HCT116 (cell line): ENCODE data around the gene SLC6A6. TPM values are rescaled to one million over a fixed set of nuclear protein-coding genes. Genes with fewer than 3 reads are reported as not detected.

Experiments used
- ATAC-seq: fragments of 200-7000 bp; cut with Tn5 transposase; 2 replicates; pipeline ENCODE4 v1.9.1; 2020; ENCODE audit warnings: mild to moderate bottlenecking, moderate library complexity
- BruUV-seq: library from RNA; stranded (reverse); fragments of 400-500 nt; replicated peaks from 2 replicates; lab custom pipeline; 2021; lab: Mats Ljungman, UMichigan
- CTCF ChIA-PET: fragments of 300-600 bp; sonication (Branson Sonifier 250); formaldehyde crosslinking; loops from one replicate; lab custom pipeline; 2021; ENCODE audit warnings: antibody characterized with exemption; lab: Charles Lee
- POLR2A ChIA-PET: fragments of 300-600, 350-600 bp; sonication (Branson Sonifier 250); formaldehyde crosslinking; loops from one replicate; lab custom pipeline; 2021; ENCODE audit warnings: antibody characterized with exemption; lab: Charles Lee
- RAD21 ChIA-PET, 2 experiments: fragments of 300-600 bp; sonication (Branson Sonifier 250); formaldehyde crosslinking; loops; one replicate each; lab custom pipeline; 2023; ENCODE audit warnings: low total read pairs in 2 of 2; ENCODE audit not compliant: uncharacterized antibody in 2 of 2, unreplicated experiment in 2 of 2, low non-redundant PET in 1 of 2; lab: Charles Lee
- DNase-seq: peaks from one replicate; pipeline ENCODE4 v3.0.0-alpha.2; 2010; ENCODE audit warnings: low read depth, low spot score
- H2AFZ ChIP-seq: fragments of 200-600 bp; shearing (Covaris generic), sonication (generic); 2 replicates; pipeline ENCODE4 v1.6.1; 2017; ENCODE audit warnings: low read depth, mixed run types, mixed read lengths, antibody characterized with exemption, low read length; ENCODE audit not compliant: poor library complexity, severe bottlenecking
- H3K27ac ChIP-seq: 2 replicates; pipeline ENCODE4 v1.5.1; 2012; ENCODE audit warnings: low read depth, low read length
- H3K27me3 ChIP-seq: fragments of 200-600 bp; sonication (generic); 2 replicates; pipeline ENCODE4 v1.6.1; 2016; ENCODE audit warnings: mixed run types, low read length, mixed read lengths; ENCODE audit not compliant: insufficient read depth
- H3K36me3 ChIP-seq, 2 experiments: fragments of 200-500 bp in 1 of 2; fragments of 200-600 bp in 1 of 2; sonication (Bioruptor generic) in 1 of 2; sonication (generic) in 1 of 2; 2 replicates each; pipeline versions ENCODE4 v1.5.1 to v1.6.1; 2014 to 2016; ENCODE audit warnings: low read length in 2 of 2, inconsistent platforms in 1 of 2, mixed read lengths in 1 of 2, mixed run types in 1 of 2; ENCODE audit not compliant: insufficient read depth in 2 of 2, control insufficient read depth in 1 of 2
- H3K4me1 ChIP-seq, 2 experiments: fragments of 200-600 bp in 1 of 2; sonication (generic) in 1 of 2; 2 replicates each; pipeline versions ENCODE4 v1.5.1 to v1.6.1; 2012 to 2017; ENCODE audit warnings: low read length in 2 of 2, inconsistent platforms in 1 of 2, mild to moderate bottlenecking in 1 of 2, mixed read lengths in 1 of 2, mixed run types in 1 of 2, moderate library complexity in 1 of 2; ENCODE audit not compliant: insufficient read depth in 2 of 2, control insufficient read depth in 1 of 2
- H3K4me2 ChIP-seq: fragments of 200-600 bp; sonication (generic); 2 replicates; pipeline ENCODE4 v1.6.1; 2017; ENCODE audit warnings: mixed run types, low read length, mixed read lengths
- H3K4me3 ChIP-seq, 2 experiments: fragments of 200-600 bp in 1 of 2; sonication (generic) in 1 of 2; replicated peaks in 1 of 2; 2 replicates each; pipeline ENCODE4 v1.5.1; 2011 to 2016; ENCODE audit warnings: low read length in 2 of 2, control low read depth in 1 of 2, low read depth in 1 of 2, mild to moderate bottlenecking in 1 of 2, mixed read lengths in 1 of 2, mixed run types in 1 of 2
- H3K79me2 ChIP-seq: fragments of 200-600 bp; sonication (generic); 2 replicates; pipeline ENCODE4 v1.6.1; 2017; ENCODE audit warnings: mild to moderate bottlenecking, mixed run types, low read length, moderate library complexity, mixed read lengths; ENCODE audit not compliant: insufficient read depth
- H3K9ac ChIP-seq: fragments of 200-600 bp; sonication (generic); 2 replicates; pipeline ENCODE4 v1.6.1; 2016; ENCODE audit warnings: low read length, mixed read lengths
- H3K9me2 ChIP-seq: fragments of 200-600 bp; sonication (generic), shearing (Covaris generic); 2 replicates; pipeline ENCODE4 v1.6.1; 2017; ENCODE audit warnings: mixed run types, mild to moderate bottlenecking, moderate library complexity; ENCODE audit not compliant: insufficient read depth
- H3K9me3 ChIP-seq, 2 experiments: fragments of 200-500 bp in 1 of 2; fragments of 200-600 bp in 1 of 2; sonication (Bioruptor generic) in 1 of 2; sonication (generic) in 1 of 2; 2 replicates each; pipeline ENCODE4 v1.6.1; 2014 to 2017; ENCODE audit warnings: low read length in 2 of 2, mixed read lengths in 2 of 2, inconsistent platforms in 1 of 2, low read depth in 1 of 2, mild to moderate bottlenecking in 1 of 2, mixed run types in 1 of 2, moderate library complexity in 1 of 2; ENCODE audit not compliant: control insufficient read depth in 1 of 2, insufficient read depth in 1 of 2
- H4K20me1 ChIP-seq: fragments of 200-600 bp; sonication (generic), shearing (Covaris generic); 2 replicates; pipeline ENCODE4 v1.6.1; 2017; ENCODE audit warnings: mixed run types, mild to moderate bottlenecking, moderate library complexity; ENCODE audit not compliant: insufficient read depth
- ELF1 ChIP-seq: IDR thresholded peaks from 2 replicates; pipeline ENCODE4 v1.6.1; 2012; ENCODE audit warnings: low read depth, borderline replicate concordance
- EZH2 ChIP-seq: fragments of 200-600 bp; sonication (generic); IDR thresholded peaks from 2 replicates; pipeline ENCODE4 v1.6.1; 2017; ENCODE audit warnings: antibody characterized with exemption, mixed run types
- EZH2phosphoT487 ChIP-seq: fragments of 200-600 bp; IDR thresholded peaks from 2 replicates; pipeline ENCODE4 v1.6.1; 2018; ENCODE audit warnings: antibody characterized with exemption, borderline replicate concordance
- FOSL1 ChIP-seq: IDR thresholded peaks from 2 replicates; pipeline ENCODE4 v1.6.1; 2012; ENCODE audit warnings: low read depth
- POLR2AphosphoS5 ChIP-seq: IDR thresholded peaks from 2 replicates; pipeline ENCODE4 v1.6.1; 2011; ENCODE audit warnings: mild to moderate bottlenecking, low read depth, low read length, moderate library complexity
- SIN3A ChIP-seq: IDR thresholded peaks from 2 replicates; pipeline ENCODE4 v1.6.1; 2012; ENCODE audit warnings: low read depth
- SRF ChIP-seq: IDR thresholded peaks from 2 replicates; pipeline ENCODE4 v1.6.1; 2012; ENCODE audit warnings: low read depth
- YY1 ChIP-seq: IDR thresholded peaks from 2 replicates; pipeline ENCODE4 v1.6.1; 2011; ENCODE audit warnings: low read length, low read depth, moderate library complexity, mild to moderate bottlenecking; ENCODE audit not compliant: insufficient replicate concordance; ENCODE audit errors: extremely low read depth
- ZFX ChIP-seq: fragments of 450-650 bp; IDR thresholded peaks from 2 replicates; pipeline ENCODE4 v1.6.1; 2017
- intact Hi-C: fragments of 100-400 bp; cut with micrococcal nuclease; formaldehyde crosslinking; loops from 2 replicates; pipeline ENCODE4 v1.10.0; 2022
- total RNA-seq: library from RNA; stranded (reverse); gene quantifications from one replicate; pipeline ENCODE4 v1.2.1, GENCODE V29; 2021; ENCODE audit not compliant: unreplicated experiment
- TF ChIP-seq, protein P1 (sequence below): IDR thresholded peaks from 2 replicates; pipeline ENCODE4 v1.6.1; 2012
- TF ChIP-seq, protein P2 (sequence below): IDR thresholded peaks from 2 replicates; pipeline ENCODE4 v1.6.1; 2012
- TF ChIP-seq, protein P3 (sequence below): IDR thresholded peaks from 2 replicates; pipeline ENCODE4 v1.6.1; 2011; ENCODE audit warnings: mild to moderate bottlenecking, low read length, moderate library complexity; ENCODE audit not compliant: insufficient replicate concordance; ENCODE audit errors: extremely low read depth
- TF ChIP-seq, protein P4 (sequence below), 3 experiments: fragments of 200-600 bp in 1 of 3; sonication (generic) in 1 of 3; IDR thresholded peaks in 2 of 3; conservative IDR thresholded peaks in 1 of 3; 2 replicates each; pipeline ENCODE4 v1.5.1; 2012 to 2017; ENCODE audit warnings: low read depth in 2 of 3, low read length in 2 of 3, antibody characterized with exemption in 1 of 3, borderline replicate concordance in 1 of 3, control low read depth in 1 of 3, mild to moderate bottlenecking in 1 of 3, mixed read lengths in 1 of 3, mixed run types in 1 of 3, moderate library complexity in 1 of 3; ENCODE audit not compliant: insufficient read depth in 1 of 3

Gene SLC6A6
- total RNA-seq, 1 experiment from 2014 or later: 36.3 TPM

DNA sequence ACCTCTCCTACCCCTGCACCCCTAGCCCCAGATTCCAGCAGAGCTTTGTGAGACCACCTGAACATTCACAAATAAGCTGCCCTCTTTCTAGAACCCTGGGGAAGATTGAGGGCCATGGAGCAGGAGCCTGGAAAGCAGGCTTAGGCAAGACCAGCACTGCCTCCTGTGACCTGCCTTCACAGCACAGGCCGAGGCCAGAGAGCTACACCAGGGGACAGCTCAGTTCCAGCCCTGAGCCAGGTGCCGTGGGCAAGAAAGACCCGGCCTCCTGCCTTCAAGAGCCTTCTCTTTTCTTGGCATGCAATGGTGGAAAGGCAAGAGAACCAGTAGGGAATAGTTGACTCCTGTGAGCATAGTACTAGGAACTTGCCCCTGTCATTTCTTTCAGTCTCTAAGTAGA is 48.1 kb downstream of the SLC6A6 start (continued):
- TF ChIP-seq, protein P1, sequence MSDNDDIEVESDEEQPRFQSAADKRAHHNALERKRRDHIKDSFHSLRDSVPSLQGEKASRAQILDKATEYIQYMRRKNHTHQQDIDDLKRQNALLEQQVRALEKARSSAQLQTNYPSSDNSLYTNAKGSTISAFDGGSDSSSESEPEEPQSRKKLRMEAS: no peak
- TF ChIP-seq YY1 (no peak), SRF (no peak), EZH2 (no peak), POLR2AphosphoS5 (no peak)
- TF ChIP-seq, protein P2, sequence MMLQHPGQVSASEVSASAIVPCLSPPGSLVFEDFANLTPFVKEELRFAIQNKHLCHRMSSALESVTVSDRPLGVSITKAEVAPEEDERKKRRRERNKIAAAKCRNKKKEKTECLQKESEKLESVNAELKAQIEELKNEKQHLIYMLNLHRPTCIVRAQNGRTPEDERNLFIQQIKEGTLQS: no peak
- TF ChIP-seq, all 23 proteins: peak for 0

DNA sequence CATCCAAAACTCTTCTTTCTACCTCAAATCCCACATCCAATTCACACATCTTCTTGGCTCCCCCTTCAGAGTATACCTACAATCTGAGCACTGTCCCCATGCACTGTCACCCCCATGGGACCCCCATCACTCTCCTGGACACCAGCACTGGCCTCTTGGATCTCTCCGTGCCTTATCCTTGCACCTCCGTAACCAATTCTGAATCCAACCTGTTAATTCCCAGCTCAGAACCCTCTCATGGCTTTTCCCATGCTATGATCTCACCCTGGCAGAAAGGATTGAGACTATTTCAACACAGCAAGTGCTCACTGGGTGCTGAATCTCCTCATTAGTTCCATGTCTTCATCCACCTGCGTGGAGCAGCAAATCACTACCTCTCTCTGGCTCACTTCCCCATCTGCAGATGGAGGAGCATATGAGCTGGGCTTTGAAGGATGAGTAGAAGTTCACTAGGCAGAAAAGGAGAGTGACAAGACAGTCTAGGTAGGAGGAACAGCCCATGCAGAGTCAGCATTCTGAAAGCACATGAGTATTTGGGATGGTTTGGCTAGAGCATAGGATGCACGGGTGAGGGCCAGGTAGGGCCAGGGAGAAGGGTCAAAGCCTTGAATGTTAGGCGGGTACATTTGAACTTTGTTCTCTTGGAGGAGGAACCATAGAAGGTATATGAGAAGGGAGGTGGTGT is 48.7 kb downstream of the SLC6A6 start:
- ChIA-PET RAD21 (no interaction called here), POLR2A (no interaction called here), CTCF (interaction anchor here (2.5 kb wide), 1 partner anchor 248 kb away, joined by 11 read pairs; no protein-coding TSS in a partner anchor)
- Histone ChIP-seq H3K4me1 (peaks cover 23 to 32% of the 10 kb centered on the region in 2 experiments), H3K9me3 (no peaks in the 10 kb centered on the region), H2AFZ (no peak overlapping the region), H3K27ac (no peak overlapping the region), H3K36me3 (peaks cover 22 to 41% of the 10 kb centered on the region in 2 experiments), H3K79me2 (no peaks in the 10 kb centered on the region), H3K9ac (no peak overlapping the region), H3K4me2 (no peak overlapping the region), H3K4me3 (no peak overlapping the region), H3K27me3 (no peaks in the 10 kb centered on the region), H3K9me2 (no peaks in the 10 kb centered on the region)
- intact Hi-C loops: no loop called here
- DNase-seq (no peak), ATAC-seq (no peak)
- BruUV-seq: no TSS peak
- TF ChIP-seq, protein P2: no peak
- TF ChIP-seq ELF1 (no peak), FOSL1 (no peak), SIN3A (no peak), POLR2AphosphoS5 (no peak), EZH2phosphoT487 (no peak), ZFX (no peak), EZH2 (no peak)
- TF ChIP-seq, protein P3, sequence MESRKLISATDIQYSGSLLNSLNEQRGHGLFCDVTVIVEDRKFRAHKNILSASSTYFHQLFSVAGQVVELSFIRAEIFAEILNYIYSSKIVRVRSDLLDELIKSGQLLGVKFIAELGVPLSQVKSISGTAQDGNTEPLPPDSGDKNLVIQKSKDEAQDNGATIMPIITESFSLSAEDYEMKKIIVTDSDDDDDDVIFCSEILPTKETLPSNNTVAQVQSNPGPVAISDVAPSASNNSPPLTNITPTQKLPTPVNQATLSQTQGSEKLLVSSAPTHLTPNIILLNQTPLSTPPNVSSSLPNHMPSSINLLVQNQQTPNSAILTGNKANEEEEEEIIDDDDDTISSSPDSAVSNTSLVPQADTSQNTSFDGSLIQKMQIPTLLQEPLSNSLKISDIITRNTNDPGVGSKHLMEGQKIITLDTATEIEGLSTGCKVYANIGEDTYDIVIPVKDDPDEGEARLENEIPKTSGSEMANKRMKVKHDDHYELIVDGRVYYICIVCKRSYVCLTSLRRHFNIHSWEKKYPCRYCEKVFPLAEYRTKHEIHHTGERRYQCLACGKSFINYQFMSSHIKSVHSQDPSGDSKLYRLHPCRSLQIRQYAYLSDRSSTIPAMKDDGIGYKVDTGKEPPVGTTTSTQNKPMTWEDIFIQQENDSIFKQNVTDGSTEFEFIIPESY: no peak
- TF ChIP-seq, protein P4, sequence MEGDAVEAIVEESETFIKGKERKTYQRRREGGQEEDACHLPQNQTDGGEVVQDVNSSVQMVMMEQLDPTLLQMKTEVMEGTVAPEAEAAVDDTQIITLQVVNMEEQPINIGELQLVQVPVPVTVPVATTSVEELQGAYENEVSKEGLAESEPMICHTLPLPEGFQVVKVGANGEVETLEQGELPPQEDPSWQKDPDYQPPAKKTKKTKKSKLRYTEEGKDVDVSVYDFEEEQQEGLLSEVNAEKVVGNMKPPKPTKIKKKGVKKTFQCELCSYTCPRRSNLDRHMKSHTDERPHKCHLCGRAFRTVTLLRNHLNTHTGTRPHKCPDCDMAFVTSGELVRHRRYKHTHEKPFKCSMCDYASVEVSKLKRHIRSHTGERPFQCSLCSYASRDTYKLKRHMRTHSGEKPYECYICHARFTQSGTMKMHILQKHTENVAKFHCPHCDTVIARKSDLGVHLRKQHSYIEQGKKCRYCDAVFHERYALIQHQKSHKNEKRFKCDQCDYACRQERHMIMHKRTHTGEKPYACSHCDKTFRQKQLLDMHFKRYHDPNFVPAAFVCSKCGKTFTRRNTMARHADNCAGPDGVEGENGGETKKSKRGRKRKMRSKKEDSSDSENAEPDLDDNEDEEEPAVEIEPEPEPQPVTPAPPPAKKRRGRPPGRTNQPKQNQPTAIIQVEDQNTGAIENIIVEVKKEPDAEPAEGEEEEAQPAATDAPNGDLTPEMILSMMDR (IDR thresholded peaks at IDR 0.05 in 2 of 3, conservative IDR thresholded peaks at IDR 0.05 in 1 of 3; ENCODE audit: borderline replicate concordance in 1 of 3, insufficient read depth in 1 of 3, low read depth in 2 of 3, low read length in 2 of 3): no peak
- TF ChIP-seq, protein P1: no peak
- TF ChIP-seq, all 23 proteins: peak for 0
- H4K20me1 ChIP-seq: no peaks in the 10 kb centered on the region
